ENCODE results near the gene LSM4. TPM values are rescaled to one million over a fixed set of nuclear protein-coding genes. Genes with fewer than 3 reads are reported as not detected.

The LSM4 gene
- total RNA-seq, 4 donors from 2014 or later: 122 to 294 (median 193) TPM

- DNase-seq (no peak), ATAC-seq (no peak)
- H3K4me1 ChIP-seq: peaks cover 5 to 6% of the 10 kb centered on the region in 2 donors
- no peak for TF ChIP-seq POLR2A (IDR thresholded peaks at IDR 0.05)
- H3K4me3 ChIP-seq: no peak overlapping the region
- in situ Hi-C loops (cut with MboI; ENCODE audit: low sequenced_read_pairs in 4 of 4) (no loop called here), intact Hi-C loops (cut with DNase I; ENCODE audit: low total_unique reads) (no loop called here)
- no peak overlapping the region for H3K27ac ChIP-seq
- no peaks in the 10 kb centered on the region for H3K27me3 ChIP-seq
- no peaks in the 10 kb centered on the region for H3K9me3 ChIP-seq
- H3K36me3 ChIP-seq: peaks cover 0 to 37% of the 10 kb centered on the region in 2 donors
Observed at GRCh38 chr19:18313398-18313797, 9.5 kb downstream of the LSM4 start.

- Histone ChIP-seq H3K36me3 (peaks cover 0 to 37% of the 10 kb centered on the region in 2 donors), H3K9me3 (no peaks in the 10 kb centered on the region), H3K4me1 (peaks cover 8 to 15% of the 10 kb centered on the region in 2 donors), H3K4me3 (no peak overlapping the region), H3K27me3 (no peaks in the 10 kb centered on the region), H3K27ac (no peak overlapping the region)
- no peak for DNase-seq
- TF ChIP-seq CTCF (IDR thresholded peaks at IDR 0.05 in 4 of 5, conservative IDR thresholded peaks at IDR 0.05 in 1 of 5): no peak
- no peak for ATAC-seq
- intact Hi-C loops (cut with DNase I; ENCODE audit: low total_unique reads) (no loop called here), in situ Hi-C loops (cut with MboI; ENCODE audit: low sequenced_read_pairs in 4 of 4) (no loop called here)
Observed at GRCh38 chr19:18312092-18312534, 10.8 kb downstream of the LSM4 start.

GRCh38 chr19:18311502-18312091, 11.3 kb downstream of the LSM4 start:
- in situ Hi-C loops (cut with MboI; ENCODE audit: low sequenced_read_pairs in 4 of 4) (no loop called here), intact Hi-C loops (cut with DNase I; ENCODE audit: low total_unique reads) (no loop called here)
- no peak for DNase-seq
- Histone ChIP-seq H3K4me1 (peaks cover 12 to 15% of the 10 kb centered on the region in 2 donors), H3K36me3 (peaks cover 0 to 37% of the 10 kb centered on the region in 2 donors), H3K9me3 (no peaks in the 10 kb centered on the region), H3K27ac (no peak overlapping the region), H3K27me3 (no peaks in the 10 kb centered on the region), H3K4me3 (no peak overlapping the region)
- no peak for ATAC-seq
- TF ChIP-seq POLR2A (IDR thresholded peaks at IDR 0.05) (no peak), CTCF (IDR thresholded peaks at IDR 0.05 in 4 of 5, conservative IDR thresholded peaks at IDR 0.05 in 1 of 5) (no peak)

- H3K36me3 ChIP-seq: peaks cover 0 to 37% of the 10 kb centered on the region in 2 donors
- no peak for ATAC-seq
- in situ Hi-C loops (cut with MboI; ENCODE audit: low sequenced_read_pairs in 4 of 4) (no loop called here), intact Hi-C loops (cut with DNase I; ENCODE audit: low total_unique reads) (no loop called here)
- H3K27ac ChIP-seq: no peak overlapping the region
- H3K9me3 ChIP-seq: no peaks in the 10 kb centered on the region
- TF ChIP-seq POLR2A (IDR thresholded peaks at IDR 0.05) (no peak), CTCF (IDR thresholded peaks at IDR 0.05 in 4 of 5, conservative IDR thresholded peaks at IDR 0.05 in 1 of 5) (no peak)
- DNase-seq: no peak
- H3K27me3 ChIP-seq: no peaks in the 10 kb centered on the region
- peaks cover 12 to 15% of the 10 kb centered on the region in 2 donors for H3K4me1 ChIP-seq
- H3K4me3 ChIP-seq: no peak overlapping the region
Observed at GRCh38 chr19:18310966-18311365, 11.9 kb downstream of the LSM4 start.

GRCh38 chr19:18310118-18310909, 12.6 kb downstream of the LSM4 start:
- no peaks in the 10 kb centered on the region for H3K27me3 ChIP-seq
- H3K36me3 ChIP-seq: peaks cover 0 to 37% of the 10 kb centered on the region in 2 donors
- no peaks in the 10 kb centered on the region for H3K9me3 ChIP-seq
- TF ChIP-seq CTCF (IDR thresholded peaks at IDR 0.05 in 4 of 5, conservative IDR thresholded peaks at IDR 0.05 in 1 of 5) (no peak), POLR2A (IDR thresholded peaks at IDR 0.05) (no peak)
- H3K4me1 ChIP-seq: peaks cover 18 to 19% of the 10 kb centered on the region in 2 donors
- no peak for DNase-seq
- intact Hi-C loops (cut with DNase I; ENCODE audit: low total_unique reads): no loop called here
- no peak overlapping the region for H3K27ac ChIP-seq
- no peak for ATAC-seq
- H3K4me3 ChIP-seq: no peak overlapping the region
- in situ Hi-C loops (cut with MboI; ENCODE audit: low sequenced_read_pairs in 4 of 4): no loop called here

Data from gastrocnemius medialis (tissue), 4 donors.